ENCODE measurements around the gene SCAMP1. TPM values are rescaled to one million over a fixed set of nuclear protein-coding genes. Genes with fewer than 3 reads are reported as not detected.
A peak's percentile ranks its signal among the peaks of the same experiment; 100 is the strongest.

SCAMP1 gene
- total RNA-seq, 2 experiments from 2014 or later: 18.0 to 41.1 TPM

- BruUV-seq (replicated peaks): no TSS peak
Measured at GRCh38 chr5:78458843-78459242, 98.4 kb downstream of the SCAMP1 start.

GRCh38 chr5:78467140-78467539 is 106.7 kb downstream of the SCAMP1 start:
- 0 out of 2 replicates have a peak, but pooled peaks cover 3% of the 10 kb centered on the region for H3K36me3 ChIP-seq (ENCODE audit: insufficient read depth, low read length)
- 0 out of 2 replicates have a peak, but pooled peaks cover 4% of the 10 kb centered on the region for H4K20me1 ChIP-seq (ENCODE audit: insufficient read depth, low read length)
- H3K4me1 ChIP-seq (ENCODE audit: insufficient read depth, low read length, poor library complexity, severe bottlenecking): no peaks in the 10 kb centered on the region
- no peaks in the 10 kb centered on the region for H3K9me3 ChIP-seq (ENCODE audit: low read length)
- intact Hi-C loops (cut with micrococcal nuclease; ENCODE audit: unreplicated experiment): loop anchor here (5.0 to 10.0 kb wide), 4 partner anchors 65 to 500 kb away; partner anchors contain the start of gene SCAMP1
- ChIA-PET POLR2A (no interaction called here), CTCF (ENCODE audit: unreplicated experiment) (no interaction called here)
- TF ChIP-seq EZH2phosphoT487 (IDR thresholded peaks at IDR 0.05; ENCODE audit: borderline replicate concordance, low read depth, low read length): no peak
- TF ChIP-seq, protein P1, sequence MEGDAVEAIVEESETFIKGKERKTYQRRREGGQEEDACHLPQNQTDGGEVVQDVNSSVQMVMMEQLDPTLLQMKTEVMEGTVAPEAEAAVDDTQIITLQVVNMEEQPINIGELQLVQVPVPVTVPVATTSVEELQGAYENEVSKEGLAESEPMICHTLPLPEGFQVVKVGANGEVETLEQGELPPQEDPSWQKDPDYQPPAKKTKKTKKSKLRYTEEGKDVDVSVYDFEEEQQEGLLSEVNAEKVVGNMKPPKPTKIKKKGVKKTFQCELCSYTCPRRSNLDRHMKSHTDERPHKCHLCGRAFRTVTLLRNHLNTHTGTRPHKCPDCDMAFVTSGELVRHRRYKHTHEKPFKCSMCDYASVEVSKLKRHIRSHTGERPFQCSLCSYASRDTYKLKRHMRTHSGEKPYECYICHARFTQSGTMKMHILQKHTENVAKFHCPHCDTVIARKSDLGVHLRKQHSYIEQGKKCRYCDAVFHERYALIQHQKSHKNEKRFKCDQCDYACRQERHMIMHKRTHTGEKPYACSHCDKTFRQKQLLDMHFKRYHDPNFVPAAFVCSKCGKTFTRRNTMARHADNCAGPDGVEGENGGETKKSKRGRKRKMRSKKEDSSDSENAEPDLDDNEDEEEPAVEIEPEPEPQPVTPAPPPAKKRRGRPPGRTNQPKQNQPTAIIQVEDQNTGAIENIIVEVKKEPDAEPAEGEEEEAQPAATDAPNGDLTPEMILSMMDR (conservative IDR thresholded peaks at IDR 0.05; ENCODE audit: low read length): no peak
- no peak overlapping the region for H3K4me2 ChIP-seq (ENCODE audit: low read length)
- no peak overlapping the region for H3K27ac ChIP-seq (ENCODE audit: low read depth, low read length, poor library complexity, severe bottlenecking)
- H3K9me2 ChIP-seq (ENCODE audit: insufficient read depth, low read length): no peaks in the 10 kb centered on the region
- no peak overlapping the region for H3K4me3 ChIP-seq (ENCODE audit: low read depth, low read length, poor library complexity, severe bottlenecking)
- H3K79me2 ChIP-seq (ENCODE audit: insufficient read depth, low read depth, low read length): no peaks in the 10 kb centered on the region
- H2AFZ ChIP-seq (ENCODE audit: low read length): no peak overlapping the region
- no TSS peak for BruUV-seq (replicated peaks)
- DNase-seq (ENCODE audit: low spot score): no peak

More at GRCh38 chr5:78458843-78459242, 98.4 kb downstream of the SCAMP1 start:
- Histone ChIP-seq H3K4me2 (ENCODE audit: low read length) (0 out of 2 replicates have a peak overlapping the region, but pooled peaks have one; percentile 18), H4K20me1 (ENCODE audit: insufficient read depth, low read length) (no peaks in the 10 kb centered on the region), H3K4me3 (ENCODE audit: low read depth, low read length, poor library complexity, severe bottlenecking) (no peak overlapping the region), H3K9me3 (ENCODE audit: low read length) (no peaks in the 10 kb centered on the region), H3K9me2 (ENCODE audit: insufficient read depth, low read length) (no peaks in the 10 kb centered on the region), H3K79me2 (ENCODE audit: insufficient read depth, low read depth, low read length) (no peaks in the 10 kb centered on the region), H3K4me1 (ENCODE audit: insufficient read depth, low read length, poor library complexity, severe bottlenecking) (peaks cover 12% of the 10 kb centered on the region), H3K27ac (ENCODE audit: low read depth, low read length, poor library complexity, severe bottlenecking) (no peak overlapping the region), H2AFZ (ENCODE audit: low read length) (no peak overlapping the region), H3K36me3 (ENCODE audit: insufficient read depth, low read length) (peaks cover 24% of the 10 kb centered on the region; the same call in 1 of the 2 replicates)
- ChIA-PET CTCF (ENCODE audit: unreplicated experiment) (no interaction called here), POLR2A (interaction anchor here (0.6 to 1.7 kb wide), 2 partner anchors 27 to 402 kb away, joined by 3 read pairs; no protein-coding TSS in a partner anchor)
- peak; percentile 31 for DNase-seq (ENCODE audit: low spot score)
- intact Hi-C loops (cut with micrococcal nuclease; ENCODE audit: unreplicated experiment): no loop called here
- TF ChIP-seq EZH2phosphoT487 (IDR thresholded peaks at IDR 0.05; ENCODE audit: borderline replicate concordance, low read depth, low read length): no peak
- TF ChIP-seq, protein P1 (conservative IDR thresholded peaks at IDR 0.05; ENCODE audit: low read length): no peak

DNA sequence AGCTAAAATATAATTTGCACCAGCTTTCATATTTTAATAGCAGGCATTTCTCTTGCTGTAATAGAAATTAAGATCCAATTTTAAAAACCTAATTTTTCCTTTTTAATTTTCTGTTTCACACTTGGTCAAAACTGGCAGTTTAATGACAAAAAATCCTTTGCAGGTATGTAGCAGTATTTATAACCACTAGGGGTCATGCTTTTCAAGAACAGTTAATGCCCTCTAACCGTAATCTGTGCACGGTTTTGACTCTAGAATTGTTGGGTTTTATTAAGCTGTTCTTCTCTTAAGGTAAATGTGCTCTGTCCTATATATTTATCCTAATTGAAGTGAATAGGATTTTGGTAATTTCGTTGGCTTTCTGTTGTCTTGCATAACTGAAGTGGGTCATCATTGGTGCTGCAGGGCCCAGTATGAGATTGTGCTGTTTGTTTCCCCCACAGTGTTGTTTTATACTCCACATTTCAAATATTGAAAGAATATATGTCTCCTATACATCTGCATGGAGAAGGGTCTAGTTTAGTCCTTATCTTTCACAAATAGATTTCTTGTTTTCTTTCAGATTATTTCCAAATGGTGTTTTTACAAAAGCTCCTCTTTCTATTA is 107.4 kb downstream of the SCAMP1 start:
- DNase-seq (ENCODE audit: low spot score): peak; percentile 70

More for the DNA sequence above, 107.4 kb downstream of the SCAMP1 start:
- no peaks in the 10 kb centered on the region for H3K9me3 ChIP-seq (ENCODE audit: low read length)
- no peak overlapping the region for H3K27ac ChIP-seq (ENCODE audit: low read depth, low read length, poor library complexity, severe bottlenecking)
- no peak for TF ChIP-seq EZH2phosphoT487 (IDR thresholded peaks at IDR 0.05; ENCODE audit: borderline replicate concordance, low read depth, low read length)
- TF ChIP-seq, protein P1 (conservative IDR thresholded peaks at IDR 0.05; ENCODE audit: low read length): peak; percentile 96
- no peak overlapping the region for H2AFZ ChIP-seq (ENCODE audit: low read length)
- H3K4me2 ChIP-seq (ENCODE audit: low read length): no peak overlapping the region
- H3K79me2 ChIP-seq (ENCODE audit: insufficient read depth, low read depth, low read length): no peaks in the 10 kb centered on the region
- H3K36me3 ChIP-seq (ENCODE audit: insufficient read depth, low read length): 0 out of 2 replicates have a peak, but pooled peaks cover 3% of the 10 kb centered on the region
- H4K20me1 ChIP-seq (ENCODE audit: insufficient read depth, low read length): 0 out of 2 replicates have a peak, but pooled peaks cover 4% of the 10 kb centered on the region
- ChIA-PET CTCF (ENCODE audit: unreplicated experiment) (no interaction called here), POLR2A (no interaction called here)
- intact Hi-C loops (cut with micrococcal nuclease; ENCODE audit: unreplicated experiment): loop anchor here (5.0 to 10.0 kb wide), 4 partner anchors 64 to 499 kb away; partner anchors contain the start of gene SCAMP1
- no peaks in the 10 kb centered on the region for H3K4me1 ChIP-seq (ENCODE audit: insufficient read depth, low read length, poor library complexity, severe bottlenecking)
- BruUV-seq (replicated peaks): no TSS peak
- H3K4me3 ChIP-seq (ENCODE audit: low read depth, low read length, poor library complexity, severe bottlenecking): no peak overlapping the region
- H3K9me2 ChIP-seq (ENCODE audit: insufficient read depth, low read length): no peaks in the 10 kb centered on the region

All from OCI-LY7 (cell line).